ENCODE measurements around the gene ADAR.
"Not testable (repeated sequence)": the region's sequence is repeated elsewhere in the genome, so short reads cannot be mapped to it uniquely, and the experiment has no call there.

Gene ADAR, protein sequence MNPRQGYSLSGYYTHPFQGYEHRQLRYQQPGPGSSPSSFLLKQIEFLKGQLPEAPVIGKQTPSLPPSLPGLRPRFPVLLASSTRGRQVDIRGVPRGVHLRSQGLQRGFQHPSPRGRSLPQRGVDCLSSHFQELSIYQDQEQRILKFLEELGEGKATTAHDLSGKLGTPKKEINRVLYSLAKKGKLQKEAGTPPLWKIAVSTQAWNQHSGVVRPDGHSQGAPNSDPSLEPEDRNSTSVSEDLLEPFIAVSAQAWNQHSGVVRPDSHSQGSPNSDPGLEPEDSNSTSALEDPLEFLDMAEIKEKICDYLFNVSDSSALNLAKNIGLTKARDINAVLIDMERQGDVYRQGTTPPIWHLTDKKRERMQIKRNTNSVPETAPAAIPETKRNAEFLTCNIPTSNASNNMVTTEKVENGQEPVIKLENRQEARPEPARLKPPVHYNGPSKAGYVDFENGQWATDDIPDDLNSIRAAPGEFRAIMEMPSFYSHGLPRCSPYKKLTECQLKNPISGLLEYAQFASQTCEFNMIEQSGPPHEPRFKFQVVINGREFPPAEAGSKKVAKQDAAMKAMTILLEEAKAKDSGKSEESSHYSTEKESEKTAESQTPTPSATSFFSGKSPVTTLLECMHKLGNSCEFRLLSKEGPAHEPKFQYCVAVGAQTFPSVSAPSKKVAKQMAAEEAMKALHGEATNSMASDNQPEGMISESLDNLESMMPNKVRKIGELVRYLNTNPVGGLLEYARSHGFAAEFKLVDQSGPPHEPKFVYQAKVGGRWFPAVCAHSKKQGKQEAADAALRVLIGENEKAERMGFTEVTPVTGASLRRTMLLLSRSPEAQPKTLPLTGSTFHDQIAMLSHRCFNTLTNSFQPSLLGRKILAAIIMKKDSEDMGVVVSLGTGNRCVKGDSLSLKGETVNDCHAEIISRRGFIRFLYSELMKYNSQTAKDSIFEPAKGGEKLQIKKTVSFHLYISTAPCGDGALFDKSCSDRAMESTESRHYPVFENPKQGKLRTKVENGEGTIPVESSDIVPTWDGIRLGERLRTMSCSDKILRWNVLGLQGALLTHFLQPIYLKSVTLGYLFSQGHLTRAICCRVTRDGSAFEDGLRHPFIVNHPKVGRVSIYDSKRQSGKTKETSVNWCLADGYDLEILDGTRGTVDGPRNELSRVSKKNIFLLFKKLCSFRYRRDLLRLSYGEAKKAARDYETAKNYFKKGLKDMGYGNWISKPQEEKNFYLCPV

DNA sequence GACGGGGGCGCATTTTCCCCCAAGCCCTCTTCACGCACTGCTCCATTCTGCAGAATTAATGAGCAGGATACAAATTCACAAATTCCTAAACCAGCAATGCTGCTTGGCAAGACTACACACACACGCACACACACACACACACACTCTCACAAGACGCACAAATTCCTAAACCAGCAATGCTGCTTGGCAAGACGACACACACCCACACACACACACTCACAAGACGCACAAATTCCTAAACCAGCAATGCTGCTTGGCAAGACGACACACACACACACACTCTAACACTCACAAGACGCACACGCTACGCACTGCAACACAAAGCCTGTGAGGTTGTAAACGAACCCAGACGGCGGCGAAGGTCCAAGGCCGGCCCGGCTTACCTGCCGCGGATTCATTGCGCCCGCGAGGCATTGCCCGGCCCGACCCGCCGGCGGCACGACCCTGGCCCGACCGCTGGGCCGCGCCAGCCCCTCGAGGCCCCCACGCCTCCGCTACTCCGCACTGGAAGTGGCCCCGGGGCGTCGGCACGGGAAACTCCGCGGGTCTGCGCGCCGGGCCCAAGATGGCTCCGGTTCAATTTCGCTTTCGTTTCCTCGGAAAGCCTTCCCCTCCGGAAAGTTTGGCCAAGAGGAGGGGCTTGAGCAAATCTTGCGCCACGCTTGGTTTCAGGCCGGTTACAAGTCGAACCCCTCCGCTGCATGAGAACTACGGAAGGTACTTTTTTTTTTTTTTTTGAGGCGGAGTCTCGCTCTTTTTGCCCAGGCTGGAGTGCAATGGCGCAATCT is at the start of gene ADAR:
TSS of gene ADAR (minus strand) at position 578 of the 788 bp plus-strand sequence. CDS start at position 398, 180 bp downstream.
- DNase-seq, result peak; percentile 20

DNA sequence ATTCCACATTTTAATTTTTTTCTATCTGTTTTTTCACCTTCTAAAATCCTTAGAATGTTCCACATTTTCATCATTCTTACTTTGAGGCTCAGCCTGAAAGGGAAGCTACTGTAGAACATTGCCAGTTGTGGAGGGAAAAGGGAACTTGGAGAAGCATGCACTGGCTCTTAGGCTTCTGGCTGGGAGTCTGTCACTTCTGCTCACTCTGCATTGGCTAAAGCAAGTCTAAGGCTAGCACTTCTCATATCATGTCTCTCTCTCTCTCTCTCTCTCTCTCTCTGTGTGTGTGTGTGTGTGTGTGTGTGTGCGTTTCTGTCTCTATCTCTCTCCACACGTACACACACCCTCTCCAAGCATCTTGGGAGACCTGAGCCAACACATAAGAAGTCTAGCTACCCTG is 49.6 kb upstream of the ADAR start:
- no peak for DNase-seq

DNA sequence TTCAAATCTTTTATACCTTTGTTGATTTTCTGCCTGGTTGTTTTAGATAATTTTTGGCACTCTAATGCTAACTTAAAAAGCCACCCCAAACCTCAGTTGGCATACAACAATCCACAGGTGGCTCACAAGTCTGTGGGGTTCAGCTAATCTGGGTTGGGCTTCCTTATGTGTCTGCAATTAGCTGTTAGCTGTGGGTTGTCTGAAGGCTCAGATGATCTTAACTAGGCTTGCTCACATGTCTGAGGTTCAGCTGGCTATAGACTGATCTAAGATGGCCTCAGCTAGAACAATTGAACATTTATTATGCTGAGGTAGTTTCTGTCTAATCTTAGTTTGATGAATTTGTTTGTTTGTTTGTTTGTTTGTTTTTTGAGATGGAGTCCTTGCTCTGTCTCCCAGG is 44.9 kb upstream of the ADAR start:
- no peak for DNase-seq

DNA sequence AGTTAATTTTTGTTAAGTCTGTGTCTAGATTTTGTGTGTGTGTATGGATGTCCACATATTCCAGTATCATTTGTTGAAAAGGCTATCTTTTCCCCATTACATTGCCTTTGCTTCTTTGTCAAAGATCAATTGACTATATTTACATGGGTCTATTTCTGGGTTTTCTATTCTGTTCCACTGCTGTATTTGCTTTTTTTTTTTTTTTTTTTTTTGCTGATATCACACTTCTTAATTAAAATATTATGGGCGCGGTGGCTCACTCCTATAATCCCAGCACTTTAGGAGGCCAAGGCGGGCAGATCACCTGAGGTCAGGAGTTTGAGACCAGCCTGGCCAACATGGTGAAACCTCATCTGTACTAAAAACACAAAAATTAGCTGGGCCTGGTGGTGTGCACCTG is 36.7 kb upstream of the ADAR start:
- not testable (repeated sequence) for DNase-seq

DNA sequence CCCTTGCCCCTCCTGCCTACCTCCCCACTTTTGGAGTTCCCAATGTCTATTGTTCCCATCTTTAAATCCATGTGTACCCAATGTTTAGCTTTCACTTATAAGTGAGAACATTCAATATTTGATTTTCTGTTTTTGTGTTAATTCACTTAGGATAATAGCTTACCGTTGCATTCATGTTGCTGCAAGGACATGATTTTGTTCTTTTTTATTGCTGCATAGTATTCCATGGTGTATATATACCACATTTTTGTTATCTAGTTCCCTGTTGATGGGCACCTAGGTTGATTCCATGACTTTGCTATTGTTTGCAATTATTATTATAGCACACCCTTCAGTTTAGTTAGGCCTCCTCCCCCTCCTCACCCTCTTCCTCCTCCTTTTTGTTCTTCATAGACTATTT is 33.5 kb upstream of the ADAR start:
- DNase-seq, result no peak

DNA sequence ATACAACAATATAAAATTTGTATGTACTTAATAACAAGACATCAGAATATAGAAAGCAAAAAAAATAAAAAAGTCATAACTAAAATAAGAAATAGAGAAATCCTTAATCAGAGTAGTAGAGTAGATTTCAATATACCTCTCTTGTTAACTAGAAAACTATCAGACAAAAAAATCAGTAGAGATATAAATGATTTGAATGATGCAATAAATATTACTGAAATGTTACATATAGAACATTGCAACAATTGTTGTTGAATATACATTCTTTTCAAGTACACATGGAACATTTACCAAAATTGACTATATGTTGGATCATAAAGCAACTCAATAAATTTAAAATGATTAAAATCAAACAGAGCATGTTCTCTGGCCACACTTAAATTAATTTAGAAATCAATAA is 31.9 kb upstream of the ADAR start:
- no peak for DNase-seq

DNA sequence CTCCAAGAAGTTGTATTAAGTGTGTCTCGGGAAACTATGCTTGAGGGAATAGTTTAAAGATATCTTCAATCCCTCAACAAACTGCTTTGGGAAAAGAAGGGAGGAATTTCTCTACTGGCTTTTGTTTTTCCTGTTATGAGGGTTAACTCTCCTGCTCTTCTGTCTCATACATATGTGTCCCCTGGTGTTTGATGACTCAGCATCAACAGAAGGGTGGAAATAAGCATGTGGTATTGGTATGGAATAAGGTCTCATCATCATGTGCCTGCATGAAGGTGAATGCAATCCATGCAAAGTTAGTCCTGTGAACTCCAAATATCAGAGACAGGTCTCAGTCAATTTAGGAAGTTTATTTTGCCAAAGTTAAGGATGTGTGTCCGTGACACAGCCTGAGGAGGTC is 27.2 kb upstream of the ADAR start:
- DNase-seq, result no peak

DNA sequence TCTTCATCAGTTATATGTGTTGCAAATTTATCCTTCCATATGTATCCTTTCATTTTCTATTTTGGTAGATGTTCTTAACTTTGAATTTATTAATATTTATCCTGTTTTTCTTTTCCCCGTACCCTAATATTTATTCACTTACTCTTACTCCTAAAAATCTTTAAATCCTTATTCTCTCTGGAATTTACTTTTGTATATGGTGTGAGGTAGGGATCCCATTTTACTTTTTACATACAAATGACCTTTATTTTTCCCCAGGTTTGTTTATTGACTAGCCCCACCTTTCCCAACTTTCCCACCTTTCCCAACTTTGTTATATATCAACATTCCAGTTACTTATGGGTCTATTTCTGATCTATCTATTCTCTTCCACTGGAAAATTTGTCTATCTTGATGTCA is 21.7 kb upstream of the ADAR start:
- DNase-seq, result no peak

DNA sequence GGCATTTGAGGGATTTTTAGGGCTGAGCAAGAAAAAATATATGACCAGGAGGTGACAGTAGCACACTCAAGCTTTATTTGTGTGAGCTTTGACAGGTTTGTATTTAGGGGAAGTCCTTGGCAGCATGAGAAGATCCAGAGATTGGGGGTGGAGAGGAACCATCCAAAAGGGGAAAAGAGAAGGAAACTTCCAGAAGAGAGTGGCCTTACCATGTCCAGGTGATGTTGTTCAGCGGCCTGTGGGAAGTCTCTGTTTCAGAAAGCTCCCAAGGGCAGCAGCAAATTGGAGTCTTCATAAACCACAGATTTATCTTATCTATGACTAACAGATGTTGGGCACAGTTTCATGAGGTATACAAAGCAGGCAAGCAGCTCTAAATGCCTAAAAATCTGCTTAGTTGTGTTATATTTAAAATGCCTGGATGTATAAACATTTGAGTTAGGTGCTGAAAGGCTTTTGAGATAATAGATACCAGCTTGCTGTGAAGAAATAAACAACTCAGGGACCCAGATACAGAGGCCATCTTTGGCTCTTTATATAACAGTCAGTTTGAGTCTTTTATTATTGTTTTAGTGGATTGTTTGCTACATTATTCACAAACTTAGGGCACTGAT is 21.2 kb upstream of the ADAR start:
- DNase-seq, result no peak

DNA sequence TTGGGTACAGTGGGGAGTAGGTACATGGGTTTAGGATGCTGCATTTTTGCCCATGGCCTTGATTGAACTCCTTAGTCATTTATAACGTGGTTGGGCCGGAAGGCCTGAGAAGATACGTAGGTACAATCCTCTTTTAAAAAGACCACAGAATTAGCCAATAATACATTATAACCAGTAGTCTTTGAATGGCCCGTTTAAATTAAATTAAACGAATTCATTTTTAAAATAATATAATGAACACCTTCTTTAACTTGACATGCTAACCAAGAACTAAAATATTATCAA is 20.1 kb upstream of the ADAR start:
- DNase-seq, result no peak

DNA sequence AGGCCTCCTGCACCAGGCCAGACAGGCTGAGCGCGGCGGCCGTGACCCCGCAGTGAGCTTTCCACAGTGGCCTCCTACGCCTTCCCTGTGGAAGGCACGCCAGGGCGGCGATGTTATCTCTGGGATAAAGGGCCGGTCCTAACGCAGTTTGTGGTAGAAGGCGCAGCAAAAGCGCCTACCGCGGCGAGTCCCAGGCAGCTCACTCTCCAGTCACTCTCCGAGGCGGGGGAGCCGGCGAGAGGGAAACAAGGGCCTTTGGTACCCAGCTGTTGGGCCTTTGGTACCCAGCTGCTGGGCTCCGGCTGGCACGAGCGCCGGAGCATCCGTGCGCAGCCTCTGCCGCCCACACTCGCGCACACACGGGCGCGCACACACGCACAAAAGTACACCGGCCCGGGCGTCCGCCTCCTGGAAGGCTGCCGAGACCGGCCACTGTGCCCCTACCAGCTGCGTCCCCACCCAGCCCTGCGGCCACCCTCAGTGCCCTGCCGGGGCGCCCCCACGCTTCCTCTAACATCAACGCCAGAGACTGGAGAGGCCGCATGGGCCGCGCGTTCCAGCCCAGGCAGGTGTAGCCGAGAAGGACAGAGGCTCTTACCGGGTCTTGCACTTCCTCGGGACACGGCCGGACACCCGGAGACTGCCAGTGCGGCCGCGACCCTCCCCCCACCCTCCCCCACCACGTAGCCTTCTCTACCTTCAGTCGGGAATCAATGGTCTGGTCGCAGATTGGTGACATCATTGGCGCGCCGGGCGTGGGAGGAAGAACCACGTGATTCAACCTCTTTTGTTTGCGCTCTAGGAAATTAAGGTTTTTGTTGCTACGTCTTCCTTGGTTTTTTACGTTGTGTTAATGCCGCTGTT is 19.5 kb upstream of the ADAR start:
- DNase-seq, result peak; percentile 74

DNA sequence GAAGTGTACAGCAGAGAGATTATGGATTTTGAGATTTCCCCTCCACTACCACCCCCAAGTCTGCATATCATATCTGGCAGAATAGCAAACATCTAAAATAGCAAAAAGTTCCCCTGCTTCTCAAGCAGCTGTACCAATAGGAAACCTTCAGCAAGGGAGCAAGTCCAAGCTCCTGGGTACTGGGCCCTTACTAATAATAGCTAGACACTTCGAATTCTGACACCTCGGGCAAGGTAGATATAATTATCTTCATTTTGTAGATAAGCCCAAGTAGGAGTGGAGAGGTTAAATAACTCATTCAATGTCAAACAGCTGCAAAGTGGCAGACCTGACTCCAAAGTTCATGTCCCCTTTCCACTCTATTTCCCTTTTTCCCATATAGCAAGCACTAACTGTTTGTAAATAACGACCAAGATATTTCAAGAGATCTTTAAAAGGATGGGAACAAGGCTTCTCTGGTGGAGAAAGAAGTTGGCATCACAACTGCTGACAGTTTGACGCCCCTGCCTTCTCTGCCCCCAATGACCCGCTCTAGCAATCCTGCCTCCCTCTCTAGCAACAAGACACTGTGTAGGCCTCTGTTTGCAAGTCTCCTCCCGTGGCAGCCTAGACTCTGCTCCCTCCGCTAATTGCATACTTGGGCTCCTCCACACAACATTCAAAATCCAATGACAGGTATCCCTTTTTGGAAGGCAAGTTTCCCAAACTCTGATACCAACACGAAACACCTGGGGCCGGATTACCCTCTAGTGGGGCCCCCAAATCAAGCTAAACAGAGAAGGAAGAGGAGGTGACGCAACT is 18.7 kb upstream of the ADAR start:
- DNase-seq, result no peak

DNA sequence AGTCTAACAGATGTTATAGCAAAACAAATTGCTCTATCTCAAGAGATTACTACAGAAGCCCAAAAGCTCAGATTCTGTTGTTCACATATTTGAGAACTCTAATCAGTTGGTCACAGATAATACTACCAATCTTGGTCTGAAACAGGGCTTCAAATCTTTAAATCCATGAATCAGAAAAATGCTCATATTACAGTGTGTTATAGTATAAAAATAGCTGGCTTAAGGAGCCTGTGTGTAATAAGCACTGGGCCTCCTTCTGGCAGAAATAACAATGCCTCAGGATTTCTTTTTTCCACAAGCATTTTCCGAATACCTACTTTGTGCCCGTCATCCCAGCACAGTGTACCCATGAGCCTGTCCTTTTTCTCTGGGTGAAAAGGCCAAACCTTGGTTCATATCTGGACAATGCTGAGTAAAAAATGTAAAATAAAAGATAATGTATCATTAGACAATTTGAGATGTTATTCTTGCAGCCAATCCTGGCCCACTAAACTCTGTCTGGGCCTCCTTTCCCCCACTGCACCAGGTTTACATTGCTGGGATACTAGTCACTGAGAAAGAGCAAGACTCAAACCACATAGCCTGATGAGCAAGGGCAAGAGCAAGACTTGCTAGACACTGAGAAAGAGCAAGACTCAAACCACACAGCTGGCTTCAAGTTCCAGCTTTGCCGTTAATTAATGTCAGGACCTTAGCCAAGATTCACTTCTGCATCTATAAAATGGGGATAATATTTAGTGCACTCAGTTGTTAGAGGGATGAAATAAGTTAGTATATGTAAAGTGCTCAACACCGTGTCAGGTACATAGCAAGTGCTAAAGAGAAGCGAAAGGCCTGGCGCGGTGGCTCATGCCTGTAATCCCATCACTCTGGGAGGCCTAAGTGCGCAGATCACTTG is 17.0 kb upstream of the ADAR start:
- DNase-seq, result no peak

DNA sequence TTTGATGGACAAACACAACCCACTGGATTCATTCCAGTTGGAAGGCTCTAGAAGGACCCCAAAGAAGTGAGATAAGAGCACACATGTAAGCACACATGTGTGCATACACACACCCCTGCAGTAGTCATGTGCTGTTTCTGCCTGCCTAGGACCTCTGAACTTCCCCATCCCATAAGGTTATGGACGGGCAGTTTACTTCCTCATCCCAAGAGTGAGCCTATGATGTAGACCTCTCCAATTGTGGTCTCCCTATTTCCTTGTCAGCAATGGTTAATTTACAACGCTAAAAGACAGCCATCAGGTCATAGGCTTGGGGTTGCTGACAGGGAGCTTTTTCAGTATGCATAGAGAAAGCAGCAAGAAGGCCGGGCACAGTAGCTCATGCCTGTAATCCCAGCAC is 15.4 kb upstream of the ADAR start:
- no peak for DNase-seq

DNA sequence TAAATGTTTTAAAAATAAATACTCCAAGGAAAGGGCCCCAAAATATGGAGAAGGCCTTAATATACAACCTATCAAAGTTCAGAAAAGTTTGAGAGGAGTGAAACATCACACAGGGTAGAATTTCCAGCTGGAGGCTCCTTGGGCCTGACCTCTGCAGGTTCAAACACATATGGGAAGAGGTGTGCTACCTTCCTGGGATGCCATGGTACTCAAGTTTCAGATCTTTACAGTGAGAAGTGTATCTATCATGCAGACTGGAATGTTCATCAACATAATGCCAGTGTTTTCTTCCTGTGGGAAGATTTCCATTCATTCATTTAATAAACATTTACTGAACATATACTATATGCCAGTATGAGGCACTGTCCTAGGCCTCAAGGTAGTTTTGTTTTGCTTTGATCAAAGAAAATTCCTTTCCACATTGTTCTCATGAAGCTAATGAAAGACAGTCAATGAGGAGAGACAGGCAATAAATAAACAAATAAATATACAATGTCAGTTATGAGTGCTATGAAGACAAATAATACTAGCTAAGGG is 14.6 kb upstream of the ADAR start:
- no peak for DNase-seq

DNA sequence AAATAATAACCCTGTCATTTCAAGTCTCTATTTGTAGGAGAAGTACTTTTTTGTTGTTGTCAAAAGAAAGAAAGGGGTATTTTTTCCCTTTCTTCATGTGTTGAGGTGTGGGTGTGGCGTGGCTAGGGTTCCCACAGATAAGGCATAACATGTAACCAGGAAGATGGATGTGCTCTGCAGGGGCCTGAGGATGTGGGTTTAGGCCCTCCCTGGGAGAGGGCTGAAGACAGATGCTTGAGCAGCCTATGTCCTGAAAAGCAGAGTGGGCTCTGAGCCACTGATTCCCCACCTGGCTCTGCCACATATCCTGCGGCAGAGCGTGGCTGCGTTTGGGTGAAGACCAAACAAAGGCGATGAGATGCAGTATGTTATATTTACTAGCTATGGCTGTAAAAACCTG is 13.9 kb upstream of the ADAR start:
- no peak for DNase-seq

DNA sequence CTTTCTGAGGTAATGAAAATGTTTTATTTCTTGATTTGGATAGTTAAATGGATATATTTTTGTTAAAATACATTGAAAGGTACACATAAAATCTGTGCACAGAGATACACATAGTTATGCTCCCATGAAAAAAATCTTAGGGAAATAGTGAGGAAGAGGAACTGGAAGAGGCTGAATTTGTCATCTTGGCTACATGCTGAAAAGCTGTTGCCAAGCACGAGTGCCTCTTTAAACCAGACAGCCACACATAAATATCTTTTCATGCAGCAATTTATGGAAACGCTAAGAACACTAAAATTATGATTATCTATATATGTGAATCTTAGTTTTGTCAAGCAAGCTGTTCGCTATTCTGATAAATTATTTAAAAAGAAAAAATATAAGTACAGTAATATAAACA is 12.8 kb upstream of the ADAR start:
- DNase-seq, result no peak

DNA sequence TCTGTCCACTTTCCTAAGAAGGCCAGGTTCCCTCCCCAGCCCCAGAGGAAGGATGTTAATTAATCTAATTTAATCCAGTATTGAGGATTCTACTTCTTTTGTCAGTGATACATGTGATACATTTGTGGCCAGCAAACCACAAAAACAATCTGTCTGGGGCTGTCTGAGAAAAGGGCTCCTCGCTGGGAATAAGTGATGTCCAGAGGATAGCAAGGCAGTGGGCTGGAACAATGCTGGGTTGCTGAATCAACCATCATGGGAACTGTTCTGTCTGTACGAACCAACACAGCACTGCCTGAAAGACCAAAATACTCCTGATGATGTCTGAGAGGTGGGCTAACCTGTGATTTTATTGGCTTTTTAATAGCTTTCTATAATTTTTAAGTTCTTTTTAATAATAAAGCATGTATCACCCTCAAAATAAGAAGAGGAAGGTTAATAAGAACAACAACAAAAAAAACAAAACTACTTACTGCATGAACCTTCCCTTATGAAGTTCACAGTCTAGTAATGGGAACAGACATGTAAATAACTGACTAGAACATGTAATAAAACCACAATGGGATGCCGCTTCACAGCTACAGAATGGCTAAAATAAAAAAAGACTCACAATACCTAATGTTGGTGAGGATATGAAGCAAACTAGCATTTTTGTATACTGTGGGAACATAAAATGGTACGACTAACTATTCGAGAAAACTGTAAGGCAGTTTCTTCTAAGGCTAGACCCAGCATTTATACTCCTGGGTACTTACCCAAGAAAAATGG is 11.4 kb upstream of the ADAR start:
- no peak for DNase-seq

All from NCI-H2081 treated with DMSO at 0.1 percent for 48 hours (cell line).